NCI-H82 treated with DMSO at 0.1 percent for 48 hours (cell line): ENCODE measurements around the gene GPC6.

Experiments
- DNase-seq: peaks from one replicate; lab custom pipeline; 2025; ENCODE audit not compliant: unreplicated experiment; lab: John Stamatoyannopoulos, UW

GPC6 gene

GRCh38 chr13:93727211-93728141, 500.9 kb downstream of the GPC6 start:
- DNase-seq = no peak

GRCh38 chr13:93729383-93729782, 502.8 kb downstream of the GPC6 start:
- no peak for DNase-seq

- DNase-seq = no peak
These were observed 504.2 kb downstream of the GPC6 start for GRCh38 chr13:93730780-93731179.

- no peak for DNase-seq
These were observed 505.6 kb downstream of the GPC6 start for GRCh38 chr13:93732186-93732585.

- no peak for DNase-seq
These were observed 509.5 kb downstream of the GPC6 start for GRCh38 chr13:93736081-93736480.

DNA sequence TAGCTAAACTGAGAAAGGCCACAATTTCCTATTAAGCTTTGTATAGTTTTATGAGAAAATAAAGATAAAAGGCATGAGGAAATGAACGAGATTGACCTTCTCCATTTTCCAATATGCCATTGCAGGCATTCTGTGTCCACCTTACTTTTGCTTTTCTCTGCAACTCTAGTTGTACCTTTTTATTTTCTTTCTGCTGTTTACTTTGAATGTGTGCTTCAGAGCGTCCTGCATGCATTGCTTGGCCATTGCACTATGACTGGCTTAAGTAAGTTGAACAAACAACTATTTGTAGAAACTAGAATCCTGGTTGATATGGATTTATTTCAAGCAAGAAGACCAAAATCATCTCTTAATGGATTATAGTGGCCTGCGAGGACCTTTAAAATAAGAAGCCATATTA, 510.3 kb downstream of the GPC6 start:
- DNase-seq = no peak

DNA sequence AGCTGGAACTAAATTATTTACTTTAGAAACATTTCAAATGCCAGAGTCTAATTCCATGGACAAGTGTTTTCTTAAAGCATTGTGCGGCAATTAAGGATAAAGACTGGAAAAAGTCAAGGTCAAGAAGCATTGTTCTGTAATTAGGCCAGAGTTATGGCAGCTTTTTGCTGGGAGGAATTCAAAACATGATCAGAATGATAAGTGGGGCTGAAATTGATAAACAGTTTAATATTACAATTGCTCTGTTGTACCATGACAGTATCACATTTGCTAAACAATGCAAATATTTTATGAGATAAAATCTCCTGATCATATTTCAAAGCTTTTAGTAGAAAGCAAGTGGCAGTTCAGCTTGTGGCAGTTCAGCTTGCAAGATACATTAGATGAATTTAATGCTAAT, 513.7 kb downstream of the GPC6 start:
- no peak for DNase-seq

DNA sequence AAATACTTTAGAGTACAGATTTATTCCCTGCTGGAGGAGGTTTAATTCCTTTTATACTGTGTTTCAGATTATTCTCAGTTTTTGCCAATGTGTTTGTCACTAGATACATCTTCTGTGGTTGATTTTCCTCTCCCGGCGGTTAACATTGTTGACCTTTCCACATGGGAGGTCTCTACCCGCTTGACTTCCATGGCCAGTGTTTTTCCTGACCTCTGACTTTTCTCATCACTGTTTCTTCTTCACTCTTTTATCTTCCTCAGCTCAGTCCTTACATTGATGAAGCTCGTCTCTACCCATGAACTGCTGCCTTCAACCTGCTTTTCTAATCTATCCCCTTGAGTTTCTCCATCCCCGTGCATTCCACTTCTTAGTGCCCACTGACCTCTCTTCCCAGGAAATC, 517.4 kb downstream of the GPC6 start:
- no peak for DNase-seq

DNA sequence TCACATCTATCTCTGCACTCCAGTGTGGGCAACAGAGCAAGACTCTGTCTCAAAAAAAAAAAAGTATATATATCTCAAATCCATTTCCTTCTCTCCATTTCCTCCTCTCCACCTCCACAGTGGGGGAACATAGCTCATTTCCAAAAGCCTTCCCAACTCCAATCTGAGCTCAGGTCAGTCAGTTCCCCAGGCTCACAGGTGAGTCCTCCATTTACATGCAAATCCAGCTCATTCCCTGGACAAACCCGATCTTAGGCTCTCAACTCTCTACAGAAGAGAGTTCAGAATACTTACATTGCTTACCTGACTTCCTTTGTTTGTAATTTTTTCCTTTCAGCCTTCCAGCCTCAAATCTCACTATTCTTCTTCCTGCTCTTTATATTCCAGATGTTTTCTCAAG, 518.3 kb downstream of the GPC6 start:
- DNase-seq = no peak

DNA sequence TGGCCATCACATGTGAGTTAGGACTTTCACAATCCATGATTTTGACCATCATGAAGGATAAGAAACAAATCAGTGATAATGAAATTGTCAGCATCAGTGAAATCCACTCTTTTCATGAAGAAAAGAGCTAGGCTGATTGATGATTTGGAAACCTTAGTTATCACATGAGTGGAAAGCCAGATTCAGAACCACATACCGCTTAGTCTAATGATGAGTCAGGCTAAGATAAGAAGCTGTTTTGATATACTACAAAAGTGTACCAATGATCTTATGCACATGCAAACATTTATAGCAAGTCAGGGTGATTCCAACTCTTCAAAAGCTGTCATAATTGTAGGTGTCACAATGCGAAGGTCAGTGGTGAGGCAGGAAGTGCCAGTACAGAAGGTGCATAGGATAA, 519.3 kb downstream of the GPC6 start:
- DNase-seq = no peak

DNA sequence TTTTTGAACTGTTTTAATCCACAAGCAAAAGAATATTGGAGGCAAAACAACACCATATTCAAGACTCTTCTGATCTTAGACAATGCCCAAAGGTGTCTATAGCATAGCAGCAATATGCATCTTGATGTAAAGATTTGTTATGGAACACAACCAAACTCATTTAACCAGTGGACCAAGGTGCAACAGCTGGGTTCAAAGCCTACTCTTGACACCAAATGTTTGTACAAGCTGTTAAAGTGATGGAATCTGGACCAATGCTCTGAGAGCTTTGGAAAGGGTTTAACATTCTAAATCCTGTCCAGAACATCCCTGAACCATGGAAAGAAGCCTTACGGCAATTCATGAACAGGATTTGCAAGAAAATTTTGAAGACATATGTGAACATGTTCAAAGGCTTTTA, 520.0 kb downstream of the GPC6 start:
- no peak for DNase-seq

DNA sequence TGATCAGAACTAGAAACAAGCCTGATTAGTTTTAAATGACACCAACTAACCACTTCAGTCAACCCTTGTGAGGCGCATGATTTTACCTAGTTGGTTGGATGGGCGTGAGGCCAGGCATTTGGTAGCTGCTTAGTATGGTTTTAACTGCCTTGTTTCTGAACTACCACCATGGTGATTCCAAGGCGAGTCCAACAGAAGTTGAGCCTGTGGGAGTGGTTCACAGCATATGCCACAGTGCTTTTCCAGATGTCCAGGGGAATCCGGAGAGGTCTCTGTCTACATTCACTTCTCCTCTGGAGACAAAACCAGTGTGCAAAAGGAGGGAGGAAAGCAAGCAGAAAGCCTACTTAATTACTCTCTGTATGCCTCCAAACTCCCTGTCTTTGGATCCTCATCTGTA, 524.1 kb downstream of the GPC6 start:
- DNase-seq = no peak

- no peak for DNase-seq
These were observed 524.5 kb downstream of the GPC6 start for GRCh38 chr13:93751117-93751516.

GRCh38 chr13:93752541-93752940, 525.9 kb downstream of the GPC6 start:
- DNase-seq = no peak

DNA sequence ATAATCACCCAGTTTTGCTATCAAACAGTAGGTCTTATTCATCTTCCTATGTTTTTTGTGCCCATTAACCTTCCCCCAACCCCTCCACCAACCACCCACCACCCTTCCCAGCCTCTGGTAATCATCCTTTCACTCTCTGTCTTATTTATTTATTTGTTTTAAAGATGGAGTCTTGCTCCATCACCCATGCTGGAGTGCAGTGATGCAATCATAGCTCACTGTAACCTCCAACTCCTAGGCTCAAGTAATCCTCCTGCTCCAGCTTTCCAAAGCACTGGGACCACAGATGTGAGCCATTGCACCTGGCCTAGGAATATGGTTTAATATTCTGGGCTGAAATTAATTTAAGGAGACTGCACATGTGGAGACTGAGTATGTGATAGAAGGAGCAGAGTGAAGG, 527.0 kb downstream of the GPC6 start:
- no peak for DNase-seq

GRCh38 chr13:93755341-93755740, 528.7 kb downstream of the GPC6 start:
- DNase-seq = no peak

DNA sequence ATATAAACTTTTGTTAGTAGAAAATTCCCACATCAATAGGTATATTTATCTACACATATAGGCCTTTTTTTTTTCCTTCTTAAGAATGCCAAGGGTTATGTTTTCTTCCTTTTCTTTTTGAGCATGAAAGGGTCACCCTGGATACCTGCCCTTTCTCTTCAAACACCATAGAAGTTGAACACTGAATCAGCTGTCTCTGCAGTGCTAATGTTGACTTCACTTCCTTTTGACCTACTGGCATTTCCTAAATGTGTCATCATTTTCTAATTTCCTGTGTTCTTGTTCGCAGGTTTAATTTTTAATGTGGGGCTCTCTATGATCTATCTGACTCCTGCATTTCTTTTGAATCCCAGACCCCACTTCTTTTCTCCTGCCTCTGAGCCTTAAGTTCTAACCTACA, 532.0 kb downstream of the GPC6 start:
- DNase-seq = no peak

DNA sequence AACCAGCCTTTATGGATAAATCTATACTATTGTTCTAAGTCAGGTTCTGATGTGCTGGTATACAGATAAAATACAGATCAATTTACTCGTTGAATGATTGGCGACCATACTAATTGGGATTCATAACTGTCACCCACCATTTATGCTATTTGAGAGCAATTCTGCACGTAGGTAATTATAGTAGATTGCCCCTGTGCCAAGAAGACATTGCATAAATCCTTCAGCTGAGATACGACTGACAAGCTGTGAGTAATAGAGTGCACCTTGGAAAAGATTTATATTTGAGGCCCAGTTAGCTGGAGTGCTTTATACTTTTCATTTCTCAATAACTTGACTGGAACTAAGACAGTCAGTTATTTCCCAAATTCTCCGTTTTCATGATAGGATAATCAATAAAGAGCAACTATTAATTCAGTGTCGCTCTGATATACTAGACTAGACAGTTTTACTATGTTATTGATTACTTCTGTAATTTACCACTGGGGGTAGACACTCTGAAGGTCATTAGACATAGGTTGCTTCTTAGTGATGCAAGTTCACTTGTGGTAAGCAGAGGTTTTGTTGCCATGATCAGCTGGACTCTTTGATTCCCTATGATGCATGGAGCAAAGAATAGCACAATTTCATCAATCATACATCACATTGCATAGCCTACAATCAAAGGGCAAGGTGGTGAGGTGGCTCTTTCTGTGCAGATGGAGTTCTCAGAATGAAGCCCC, 536.3 kb downstream of the GPC6 start:
- DNase-seq = no peak

DNA sequence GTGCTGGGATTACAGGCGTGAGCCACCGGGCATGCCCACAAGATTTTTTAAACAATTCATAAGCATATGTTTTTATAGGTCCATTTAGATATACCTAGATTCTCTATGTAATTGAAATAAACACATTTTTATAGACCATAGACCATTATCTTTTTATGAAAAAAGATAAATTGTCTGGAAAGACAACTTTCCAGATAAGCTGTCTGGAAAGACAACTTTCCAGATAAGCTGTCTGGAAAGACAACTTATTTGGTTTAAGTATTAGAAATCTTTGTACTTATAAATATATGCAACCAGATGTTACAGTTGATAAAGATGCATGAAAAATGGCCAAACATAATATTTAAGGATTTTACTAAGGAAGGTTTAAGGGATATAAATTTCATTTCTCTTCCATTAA, 538.5 kb downstream of the GPC6 start:
- no peak for DNase-seq

DNA sequence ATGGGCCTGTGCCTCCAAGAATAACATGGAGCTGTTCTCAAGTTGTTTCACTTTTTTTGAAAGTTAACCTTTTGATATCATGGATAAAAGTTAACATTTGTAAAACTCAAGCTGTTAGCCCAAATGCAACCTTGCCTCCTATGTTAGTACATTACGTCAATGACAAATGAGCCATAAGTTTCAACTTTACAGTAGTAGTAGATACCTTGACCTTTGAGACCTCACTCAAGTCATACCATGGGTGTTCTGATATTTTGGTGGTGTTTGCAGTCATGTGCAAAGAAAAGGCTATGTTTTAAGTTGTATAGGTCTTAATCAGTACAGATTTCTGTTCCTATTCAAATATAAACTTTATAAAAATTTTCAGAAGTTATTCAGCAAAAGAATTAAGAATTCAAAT, 539.2 kb downstream of the GPC6 start:
- DNase-seq = no peak

DNA sequence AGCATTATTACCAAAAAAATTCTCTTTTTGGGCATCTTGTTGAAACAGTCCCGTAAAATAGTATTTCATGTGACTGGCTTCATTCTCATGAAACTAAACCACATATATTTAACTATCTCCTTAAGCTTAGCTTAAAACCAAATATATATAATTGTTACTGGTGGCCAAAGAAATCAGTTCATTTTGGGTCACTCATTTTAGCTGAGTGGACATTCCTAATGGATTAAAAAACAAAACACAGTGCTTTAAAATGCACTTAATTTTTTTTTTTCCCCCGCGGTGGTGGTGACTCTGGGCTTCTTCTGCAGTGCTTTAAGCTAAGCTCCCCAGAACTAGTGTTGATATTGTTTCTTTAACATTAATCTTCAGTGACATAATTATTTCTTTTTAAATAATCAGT, 540.1 kb downstream of the GPC6 start:
- no peak for DNase-seq

DNA sequence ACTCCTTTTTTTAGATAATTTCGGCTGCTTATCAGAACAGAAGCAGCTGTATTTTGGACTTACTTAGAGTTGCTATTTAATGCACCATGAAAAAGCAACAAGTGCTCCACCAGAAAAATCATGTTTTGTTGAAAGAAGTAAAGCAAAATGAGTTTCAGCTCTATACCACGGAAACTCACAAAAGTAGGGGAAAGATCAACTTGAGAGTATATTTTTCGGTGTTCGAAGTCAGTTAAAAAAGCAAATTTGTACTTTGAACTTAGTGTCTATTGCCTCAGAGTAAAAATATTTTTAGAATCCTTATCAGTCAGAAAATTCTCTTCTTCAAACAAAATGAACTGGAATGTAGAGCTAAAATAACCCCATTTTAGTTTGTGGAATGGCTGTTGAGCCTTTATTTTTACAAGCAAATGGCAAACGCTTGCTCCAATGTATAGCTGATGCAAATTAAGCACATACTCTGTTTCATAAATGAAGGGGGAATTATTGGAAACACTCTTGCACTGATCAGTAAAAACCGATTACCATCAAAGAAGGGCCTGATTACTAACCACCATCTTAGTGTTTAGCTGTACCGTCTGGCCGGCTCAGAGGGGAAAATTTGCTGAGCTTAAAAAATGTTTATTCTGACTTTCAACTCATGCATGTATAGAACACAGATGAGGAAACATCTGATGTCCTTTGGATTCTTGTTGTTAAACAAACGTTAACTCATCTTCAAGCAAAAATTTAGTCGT, 540.7 kb downstream of the GPC6 start:
- peak; percentile 71 for DNase-seq
